Endothelial cell of umbilical vein (primary cell): Measurements from ENCODE around the gene C11orf71. TPM values are rescaled to one million over a fixed set of nuclear protein-coding genes. Genes with fewer than 3 reads are reported as not detected.

ENCODE experiments used
- BruUV-seq: library from RNA; stranded (reverse); fragments of 400-500 nt; replicated peaks from 2 replicates; lab custom pipeline; 2021; lab: Mats Ljungman, UMichigan
- CTCF ChIA-PET: fragments of 300-600, 350-600 bp; sonication (Branson Sonifier 250); formaldehyde crosslinking; loops from one replicate; lab custom pipeline; 2021; ENCODE audit warnings: antibody characterized with exemption, inconsistent platforms; lab: Charles Lee
- POLR2A ChIA-PET: fragments of 300-600, 350-600 bp; sonication (Branson Sonifier 250); formaldehyde crosslinking; loops from one replicate; lab custom pipeline; 2021; ENCODE audit warnings: antibody characterized with exemption, inconsistent platforms; lab: Charles Lee
- DNase-seq: peaks from one replicate; pipeline ENCODE4 v3.0.0-alpha.2; 2011; ENCODE audit warnings: low read depth, low spot score
- FAIRE-seq: peaks from 2 replicates; lab custom pipeline; 2011; peaks lifted over from hg19 to GRCh38; lab: Jason Lieb, UNC
- H2AFZ ChIP-seq: 2 replicates; pipeline ENCODE4 v1.6.0; 2012; ENCODE audit warnings: low read depth, low read length, control low read depth, inconsistent platforms
- H3K27ac ChIP-seq: 2 replicates; pipeline ENCODE4 v1.5.1; 2011; ENCODE audit warnings: low read depth, mild to moderate bottlenecking, control low read depth, low read length, moderate library complexity; ENCODE audit not compliant: insufficient read depth
- H3K27me3 ChIP-seq, 2 experiments: 2 replicates each; pipeline versions ENCODE4 v1.6.0 to v1.6.1; 2011; ENCODE audit warnings: low read length in 2 of 2, mixed read lengths in 1 of 2; ENCODE audit not compliant: control insufficient read depth in 2 of 2, insufficient read depth in 2 of 2
- H3K36me3 ChIP-seq, 2 experiments: 2 replicates in 1 of 2; 3 replicates in 1 of 2; pipeline ENCODE4 v1.5.1; 2011; ENCODE audit warnings: low read length in 2 of 2, mild to moderate bottlenecking in 1 of 2, moderate library complexity in 1 of 2; ENCODE audit not compliant: control insufficient read depth in 2 of 2, insufficient read depth in 2 of 2; ENCODE audit errors: extremely low read depth in 1 of 2
- H3K4me1 ChIP-seq: 3 replicates; pipeline ENCODE4 v1.5.1; 2011; ENCODE audit warnings: mild to moderate bottlenecking, low read length; ENCODE audit not compliant: control insufficient read depth, insufficient read depth; ENCODE audit errors: extremely low read depth
- H3K4me2 ChIP-seq: 2 replicates; pipeline ENCODE4 v1.6.1; 2011; ENCODE audit warnings: low read length, control low read depth, mixed read lengths; ENCODE audit not compliant: insufficient read depth
- H3K4me3 ChIP-seq, 3 experiments: fragments of 200-600 bp in 1 of 3; sonication (generic), shearing (Covaris generic) in 1 of 3; replicated peaks in 1 of 3; 2 replicates each; pipeline ENCODE4 v1.5.1; 2011 to 2016; ENCODE audit warnings: control low read depth in 3 of 3, low read length in 3 of 3, mild to moderate bottlenecking in 2 of 3, inconsistent platforms in 1 of 3, low read depth in 1 of 3, moderate library complexity in 1 of 3; ENCODE audit not compliant: insufficient read depth in 1 of 3
- H3K79me2 ChIP-seq: 2 replicates; pipeline ENCODE4 v1.6.0; 2012; ENCODE audit warnings: low read length, inconsistent platforms; ENCODE audit not compliant: control insufficient read depth, insufficient read depth
- H3K9ac ChIP-seq: replicated peaks from 2 replicates; pipeline ENCODE3; 2011; ENCODE audit warnings: low read length, control low read depth; ENCODE audit not compliant: insufficient read depth; ENCODE audit errors: extremely low read depth
- H3K9me1 ChIP-seq: replicated peaks from 3 replicates; pipeline ENCODE4 v1.6.0; 2011; ENCODE audit warnings: mild to moderate bottlenecking, low read length; ENCODE audit not compliant: control insufficient read depth, insufficient read depth; ENCODE audit errors: extremely low read depth
- H3K9me3 ChIP-seq: replicated peaks from 2 replicates; pipeline ENCODE4 v1.5.1; 2012; ENCODE audit warnings: low read length, inconsistent platforms; ENCODE audit not compliant: control insufficient read depth, insufficient read depth
- H4K20me1 ChIP-seq: replicated peaks from 2 replicates; pipeline ENCODE3; 2011; ENCODE audit warnings: mild to moderate bottlenecking, low read length; ENCODE audit not compliant: control insufficient read depth, insufficient read depth; ENCODE audit errors: extremely low read depth
- CTCF ChIP-seq, 2 donors: IDR thresholded peaks; 1 replicate in 1 of 2; 2 replicates in 1 of 2; pipeline ENCODE4 v1.5.1; 2011; ENCODE audit warnings: low read length in 2 of 2, mild to moderate bottlenecking in 2 of 2, moderate library complexity in 2 of 2, control low read depth in 1 of 2, inconsistent platforms in 1 of 2, low read depth in 1 of 2; ENCODE audit not compliant: insufficient read depth in 1 of 2; ENCODE audit errors: extremely low read depth in 1 of 2
- EZH2 ChIP-seq: IDR thresholded peaks from 2 replicates; pipeline ENCODE4 v1.6.1; 2012; ENCODE audit warnings: borderline replicate concordance, low read depth, mild to moderate bottlenecking, moderate library complexity, low read length, inconsistent platforms; ENCODE audit not compliant: severe bottlenecking
- FOS ChIP-seq: IDR thresholded peaks from 2 replicates; pipeline ENCODE4 v1.6.1; 2011; ENCODE audit warnings: mild to moderate bottlenecking, low read length, moderate library complexity, borderline replicate concordance; ENCODE audit not compliant: insufficient read depth
- GATA2 ChIP-seq: IDR thresholded peaks from 2 replicates; pipeline ENCODE4 v1.7.0; 2011; ENCODE audit warnings: low read depth, mild to moderate bottlenecking, moderate library complexity, mixed read lengths, low read length; ENCODE audit not compliant: insufficient read length, insufficient read depth
- JUN ChIP-seq: IDR thresholded peaks from 2 replicates; pipeline ENCODE4 v1.6.1; 2011; ENCODE audit warnings: borderline replicate concordance, low read depth; ENCODE audit not compliant: insufficient read length, insufficient read depth
- MYC ChIP-seq: IDR thresholded peaks from one replicate; pipeline ENCODE4 v1.6.1; 2011; ENCODE audit warnings: mild to moderate bottlenecking, low read depth, low read length
- POLR2A ChIP-seq: IDR thresholded peaks from 2 replicates; pipeline ENCODE4 v1.6.1; 2012; ENCODE audit warnings: low read depth, mild to moderate bottlenecking, control low read depth, low read length
- POLR2AphosphoS5 ChIP-seq: IDR thresholded peaks from 2 replicates; pipeline ENCODE4 v1.6.1; 2012; ENCODE audit warnings: low read depth, mild to moderate bottlenecking, control low read depth, low read length, moderate library complexity; ENCODE audit not compliant: insufficient read depth
- dilution Hi-C: fragments of 300-500 bp; cut with MboI; formaldehyde crosslinking; loops from one replicate; pipeline ENCODE4 v1.15.0; 2019; ENCODE audit warnings: low sequenced_read_pairs; ENCODE audit not compliant: extremely low pct_ligation_motif_present
- intact Hi-C: fragments of 100-400 bp; cut with micrococcal nuclease; formaldehyde crosslinking; loops from one replicate; pipeline ENCODE4 v1.10.0; 2022
- polyA plus RNA-seq, 4 experiments: library from polyadenylated mRNA; depleted of rRNA in 3 of 4; stranded (reverse) in 3 of 4; unstranded in 1 of 4; fragments of >200 nt; gene quantifications; 2 replicates each; pipeline versions ENCODE4 v1.2.1 to v1.2.3, GENCODE V29; 2011 to 2012; ENCODE audit warnings: missing spikeins in 1 of 4
- total RNA-seq: library from RNA; stranded (reverse); gene quantifications from 2 replicates; pipeline ENCODE4 v1.2.3, GENCODE V29; 2021
- TF ChIP-seq, protein P1 (sequence below): IDR thresholded peaks from 2 replicates; pipeline ENCODE4 v1.6.1; 2011; ENCODE audit not compliant: insufficient read depth, insufficient read length

The C11orf71 gene
- total and polyA plus RNA-seq, 2 donors (not counting 3 experiments of a cell fraction or from before 2014, with no cell fraction given): 4.0 to 6.9 TPM

GRCh38 chr11:114353443-114353842 lies 46.9 kb downstream of the C11orf71 start:
- H3K4me1 ChIP-seq: peaks cover 2% of the 10 kb centered on the region
- no TSS peak for BruUV-seq
- intact Hi-C loops (no loop called here), dilution Hi-C loops (no loop called here)
- no peak overlapping the region for H2AFZ ChIP-seq
- H3K27ac ChIP-seq: no peak overlapping the region
- DNase-seq (no peak), FAIRE-seq (no peak)
- POLR2A ChIA-PET: no interaction called here
- H3K9me1 ChIP-seq: no peaks in the 10 kb centered on the region
- no peaks in the 10 kb centered on the region for H3K36me3 ChIP-seq
- H3K9ac ChIP-seq: no peak overlapping the region
- H4K20me1 ChIP-seq: no peaks in the 10 kb centered on the region
- no peaks in the 10 kb centered on the region for H3K79me2 ChIP-seq
- CTCF ChIA-PET: interaction anchor here (1.1 kb wide), 1 partner anchor 28 kb away, joined by 3 read pairs; no protein-coding TSS in a partner anchor
- H3K27me3 ChIP-seq: no peaks in the 10 kb centered on the region
- no peaks in the 10 kb centered on the region for H3K9me3 ChIP-seq
- H3K4me3 ChIP-seq: no peak overlapping the region
- TF ChIP-seq, protein P1, sequence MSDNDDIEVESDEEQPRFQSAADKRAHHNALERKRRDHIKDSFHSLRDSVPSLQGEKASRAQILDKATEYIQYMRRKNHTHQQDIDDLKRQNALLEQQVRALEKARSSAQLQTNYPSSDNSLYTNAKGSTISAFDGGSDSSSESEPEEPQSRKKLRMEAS: no peak
- TF ChIP-seq EZH2 (no peak), GATA2 (no peak), POLR2AphosphoS5 (no peak), CTCF (IDR thresholded peaks at IDR 0.05; ENCODE audit: extremely low read depth in 1 of 2, insufficient read depth in 1 of 2, low read depth in 1 of 2, low read length in 2 of 2) (no peak), POLR2A (no peak), FOS (no peak), MYC (no peak), JUN (no peak)
- no peak overlapping the region for H3K4me2 ChIP-seq
